HEK293T (cell line): ENCODE measurements around the gene COL12A1.

Experiments used
- CTCF ChIA-PET: fragments of 350-600 bp; formaldehyde crosslinking; extraction: SDS; loops from one replicate; lab custom pipeline; 2021; ENCODE audit warnings: antibody characterized with exemption, inconsistent platforms; lab: Yijun Ruan, JAX
- POLR2A ChIA-PET: fragments of 350-600 bp; formaldehyde crosslinking; extraction: SDS; loops from one replicate; lab custom pipeline; 2020; ENCODE audit warnings: antibody characterized with exemption, inconsistent platforms; lab: Yijun Ruan, JAX
- DNase-seq: peaks from one replicate; pipeline ENCODE4 v3.0.0; 2012; ENCODE audit warnings: mixed read lengths; ENCODE audit errors: extremely low spot score
- ARNT ChIP-seq: fragments of 450-650 bp; IDR thresholded peaks from 2 replicates; pipeline ENCODE4 v1.6.1; 2017; ENCODE audit warnings: mild to moderate bottlenecking
- BHLHE40 ChIP-seq: fragments of 450-650 bp; IDR thresholded peaks from 2 replicates; pipeline ENCODE4 v1.6.1; 2016; ENCODE audit warnings: mild to moderate bottlenecking, moderate library complexity, borderline replicate concordance
- CTBP1 ChIP-seq: fragments of 450-650 bp; IDR thresholded peaks from 2 replicates; pipeline ENCODE4 v1.6.1; 2016; ENCODE audit warnings: borderline replicate concordance
- ELF4 ChIP-seq: fragments of 450-650 bp; IDR thresholded peaks from 2 replicates; pipeline ENCODE4 v1.6.1; 2017; ENCODE audit warnings: antibody characterized with exemption
- FOXA1 ChIP-seq: fragments of 450-650 bp; IDR thresholded peaks from 2 replicates; pipeline ENCODE4 v1.6.1; 2016; ENCODE audit warnings: mild to moderate bottlenecking
- FOXK2 ChIP-seq: fragments of 450-650 bp; IDR thresholded peaks from 2 replicates; pipeline ENCODE4 v1.6.1; 2016; ENCODE audit warnings: mild to moderate bottlenecking
- FOXM1 ChIP-seq: fragments of 450-650 bp; IDR thresholded peaks from 2 replicates; pipeline ENCODE4 v1.6.1; 2017; ENCODE audit warnings: mild to moderate bottlenecking, borderline replicate concordance
- HDGF ChIP-seq: fragments of 450-650 bp; IDR thresholded peaks from 2 replicates; pipeline ENCODE4 v1.6.1; 2017; ENCODE audit warnings: antibody characterized with exemption, borderline replicate concordance
- L3MBTL2 ChIP-seq: fragments of 450-650 bp; conservative IDR thresholded peaks from 2 replicates; pipeline ENCODE4 v1.6.1; 2016; ENCODE audit warnings: mild to moderate bottlenecking
- LEF1 ChIP-seq: fragments of 450-650 bp; IDR thresholded peaks from 2 replicates; pipeline ENCODE4 v1.6.1; 2017; ENCODE audit warnings: mild to moderate bottlenecking, borderline replicate concordance
- NFRKB ChIP-seq: fragments of 450-650 bp; IDR thresholded peaks from 2 replicates; pipeline ENCODE4 v1.6.1; 2016; ENCODE audit warnings: mild to moderate bottlenecking, moderate library complexity
- PKNOX1 ChIP-seq: fragments of 450-650 bp; IDR thresholded peaks from 2 replicates; pipeline ENCODE4 v1.6.1; 2016
- SP1 ChIP-seq: fragments of 450-650 bp; IDR thresholded peaks from 2 replicates; pipeline ENCODE4 v1.6.1; 2017
- SUZ12 ChIP-seq: fragments of 450-650 bp; IDR thresholded peaks from 2 replicates; pipeline ENCODE4 v1.6.1; 2016; ENCODE audit warnings: mild to moderate bottlenecking
- TARDBP ChIP-seq: fragments of 450-650 bp; IDR thresholded peaks from 2 replicates; pipeline ENCODE4 v1.6.1; 2016
- ZNF384 ChIP-seq: fragments of 450-650 bp; IDR thresholded peaks from 2 replicates; pipeline ENCODE4 v1.6.1; 2016

The COL12A1 gene

GRCh38 chr6:75217193-75217592 lies 11.3 kb upstream of the COL12A1 start:
- TF ChIP-seq LEF1 (no peak), PKNOX1 (no peak), ZNF384 (no peak), SP1 (no peak), FOXM1 (no peak), L3MBTL2 (no peak), BHLHE40 (no peak), CTBP1 (no peak), FOXK2 (no peak), SUZ12 (no peak), TARDBP (no peak), FOXA1 (no peak), HDGF (no peak), NFRKB (no peak), ELF4 (no peak), ARNT (no peak)
- no peak for DNase-seq
- ChIA-PET POLR2A (no interaction called here), CTCF (interaction anchor here (1.1 kb wide), 2 partner anchors 8 to 11 kb away, joined by 3 to 4 read pairs; partner anchors contain the start of gene COL12A1)

DNA sequence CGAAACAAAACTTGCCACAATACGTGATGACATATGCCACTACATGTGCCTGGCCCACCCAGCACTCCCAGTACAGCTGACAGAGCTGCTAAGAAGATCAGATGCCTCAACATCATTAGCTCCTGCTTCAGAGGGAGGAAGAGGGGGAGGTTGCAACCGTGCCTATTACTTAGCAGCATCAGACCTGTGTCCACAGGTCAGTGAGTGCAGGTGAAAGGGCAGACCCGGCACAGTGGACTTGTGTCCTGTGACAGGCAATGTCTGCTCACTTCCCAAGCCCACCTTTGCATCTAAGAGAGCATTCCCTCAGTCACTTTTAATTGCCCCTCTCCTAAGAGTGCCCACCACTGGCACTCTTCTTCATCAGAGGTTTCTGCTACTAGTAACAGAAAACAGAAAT lies 9.4 kb upstream of the COL12A1 start:
- POLR2A ChIA-PET = no interaction called here
- CTCF ChIA-PET = no interaction called here

GRCh38 chr6:75213732-75214131 lies 7.9 kb upstream of the COL12A1 start:
- no peak for TF ChIP-seq L3MBTL2
- TF ChIP-seq PKNOX1 = no peak
- no peak for TF ChIP-seq NFRKB
- no peak for TF ChIP-seq SP1
- no peak for TF ChIP-seq FOXK2
- no peak for TF ChIP-seq TARDBP
- no peak for TF ChIP-seq CTBP1
- TF ChIP-seq ARNT = no peak
- no peak for TF ChIP-seq LEF1
- no peak for DNase-seq
- CTCF ChIA-PET = interaction anchor here (0.6 to 0.9 kb wide), 2 partner anchors 86 to 1431 kb away, joined by 4 read pairs; no protein-coding TSS in a partner anchor
- POLR2A ChIA-PET = no interaction called here

More for the DNA sequence above, 9.4 kb upstream of the COL12A1 start:
- DNase-seq = no peak
- no peak for TF ChIP-seq L3MBTL2

DNA sequence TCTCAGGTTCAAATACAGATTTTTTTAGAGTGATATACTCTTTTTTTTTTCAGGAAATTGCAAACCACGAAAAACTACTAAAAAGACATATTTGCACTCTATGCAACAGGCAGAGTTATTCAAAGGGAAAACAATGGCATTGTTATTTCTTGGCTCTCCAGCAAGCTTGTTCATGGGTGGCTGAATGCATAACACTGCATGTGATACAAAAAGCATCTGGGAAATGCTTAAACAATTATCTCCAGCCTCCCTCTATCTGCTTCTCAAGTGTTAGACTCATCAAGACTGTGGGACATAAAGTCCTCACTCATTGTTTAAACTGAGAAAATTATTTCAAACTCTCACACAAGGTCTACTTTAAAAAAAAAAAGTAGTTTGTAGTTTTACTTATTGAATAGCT lies 7.3 kb upstream of the COL12A1 start:
- ChIA-PET POLR2A (no interaction called here), CTCF (interaction anchor here (0.6 to 0.9 kb wide), 4 partner anchors 10 to 1431 kb away, joined by 3 to 7 read pairs (median 4); no protein-coding TSS in a partner anchor)
- TF ChIP-seq SP1 = no peak
- no peak for TF ChIP-seq ZNF384
- TF ChIP-seq FOXK2 = no peak
- no peak for DNase-seq

DNA sequence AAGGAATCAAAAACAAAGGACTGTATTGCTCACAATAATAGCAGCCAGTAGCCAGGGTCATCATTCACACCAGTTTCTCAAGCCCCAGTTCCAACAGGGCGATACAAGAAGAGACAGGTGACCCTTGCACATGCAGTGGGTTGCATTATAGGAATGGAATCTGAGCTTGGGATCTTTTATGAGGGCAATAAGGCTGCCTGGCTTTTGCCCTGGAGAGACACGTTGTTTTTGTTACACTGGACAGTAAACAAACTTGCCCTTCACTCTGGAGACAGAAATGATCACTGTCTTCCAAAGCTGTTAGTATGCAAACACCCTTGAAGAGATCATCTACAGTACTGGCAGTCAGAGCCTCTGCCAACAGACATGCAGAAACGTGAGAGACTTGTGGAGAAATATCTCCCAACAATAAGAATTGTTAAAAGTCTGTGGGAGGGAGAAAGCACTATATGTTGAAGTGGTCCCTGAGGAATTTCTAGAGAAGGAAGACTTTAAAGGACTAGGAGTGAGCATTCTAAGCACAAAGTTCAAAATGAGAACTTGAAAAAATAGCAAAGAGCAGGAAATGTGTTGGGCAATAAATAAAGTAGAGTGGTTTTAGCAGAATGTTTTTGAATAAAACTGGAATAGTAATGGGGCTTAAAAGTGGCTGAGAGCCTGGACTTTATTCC lies 6.2 kb upstream of the COL12A1 start:
- POLR2A ChIA-PET = interaction anchor here (1.0 kb wide), 1 partner anchor 32 kb away, joined by 3 read pairs; the partner anchor contains the start of gene COX7A2
- CTCF ChIA-PET = interaction anchor here (0.6 to 1.9 kb wide), 11 partner anchors 9 to 1507 kb away, joined by 3 to 13 read pairs (median 3); partner anchors contain the start of gene COX7A2
- DNase-seq = no peak
- TF ChIP-seq SP1 (no peak), CTBP1 (no peak), LEF1 (no peak), HDGF (no peak), ZNF384 (no peak), FOXK2 (no peak), ELF4 (no peak), BHLHE40 (no peak), PKNOX1 (no peak), NFRKB (no peak), SUZ12 (no peak), FOXM1 (no peak), TARDBP (no peak)

- peak; percentile 38 for DNase-seq
- TF ChIP-seq ZNF384 = peak; percentile 62; the same call in 1 of the 2 replicates
- no peak for TF ChIP-seq CTBP1
- POLR2A ChIA-PET = interaction anchor here (1.0 kb wide), 1 partner anchor 33 kb away, joined by 3 read pairs; the partner anchor contains the start of gene COX7A2
- CTCF ChIA-PET = interaction anchor here (0.6 to 1.9 kb wide), 15 partner anchors 9 to 1506 kb away, joined by 3 to 13 read pairs (median 3); partner anchors contain the start of gene COX7A2
Measured at GRCh38 chr6:75210885-75211739, 5.3 kb upstream of the COL12A1 start.
